Heart left ventricle (tissue), 16 donors: ENCODE results near the gene PNLIPRP2. TPM values are rescaled to one million over a fixed set of nuclear protein-coding genes. Genes with fewer than 3 reads are reported as not detected.

ENCODE experiments used
- ATAC-seq, 4 donors: fragments of 200-7000 bp; cut with Tn5 transposase; one replicate each; pipeline ENCODE4 v1.9.1; 2020 to 2022; ENCODE audit warnings: moderate library complexity in 4 of 4, mild to moderate bottlenecking in 3 of 4, moderate number of reproducible peaks in 1 of 4
- DNase-seq, 5 donors: peaks; one replicate each; pipeline ENCODE4 v3.0.0-alpha.2; 2020
- H3K27ac ChIP-seq, 12 donors: fragments of 200-600 bp; sonication (generic) in 4 of 12; one replicate each; pipeline versions ENCODE4 v1.5.0 to v1.8.0; 2016 to 2022; ENCODE audit warnings: mild to moderate bottlenecking in 2 of 12
- H3K27me3 ChIP-seq, 9 donors: fragments of 200-600 bp; sonication (generic) in 2 of 9; one replicate each; pipeline versions ENCODE4 v1.5.1 to v1.8.0; 2016 to 2022; ENCODE audit warnings: mild to moderate bottlenecking in 3 of 9
- H3K36me3 ChIP-seq, 9 donors: fragments of 200-600 bp; sonication (generic) in 2 of 9; one replicate each; pipeline versions ENCODE4 v1.5.0 to v1.8.0; 2018 to 2022; ENCODE audit warnings: mild to moderate bottlenecking in 2 of 9
- H3K4me1 ChIP-seq, 12 donors: fragments of 200-600 bp; sonication (generic) in 4 of 12; one replicate each; pipeline versions ENCODE4 v1.5.0 to v1.8.0; 2016 to 2022; ENCODE audit warnings: mild to moderate bottlenecking in 3 of 12
- H3K4me3 ChIP-seq, 12 donors: fragments of 200-600 bp; sonication (generic) in 4 of 12; one replicate each; pipeline versions ENCODE4 v1.5.0 to v1.8.0; 2017 to 2022; ENCODE audit warnings: mild to moderate bottlenecking in 9 of 12, moderate library complexity in 4 of 12
- H3K9me3 ChIP-seq, 12 donors: fragments of 200-600 bp; sonication (generic) in 4 of 12; one replicate each; pipeline versions ENCODE4 v1.5.0 to v1.8.0; 2016 to 2022; ENCODE audit warnings: mild to moderate bottlenecking in 1 of 12
- POLR2A ChIP-seq, 2 donors: fragments of 450-650 bp; IDR thresholded peaks; one replicate each; pipeline ENCODE4 v1.6.1; 2017; ENCODE audit warnings: antibody characterized with exemption in 2 of 2, mild to moderate bottlenecking in 2 of 2, moderate library complexity in 2 of 2
- WGBS, 4 donors: extraction: QIAGEN DNeasy Blood & Tissue Kit in 2 of 4; methylation state at CpG; one replicate each; pipeline versions ENCODE4 v1.1.5 to v1.1.7; 2013 to 2018; 5-methylcytosine and 5-hydroxymethylcytosine counted together
- intact Hi-C, 10 donors: fragments of 100-400 bp; cut with DNase I; formaldehyde crosslinking; loops; one replicate each; pipeline versions ENCODE4 v1.11.1 to v1.14.2; 2022
- polyA plus RNA-seq, 2 donors: library from polyadenylated mRNA; stranded (reverse); fragments of 200-250 nt; gene quantifications; one replicate each; pipeline ENCODE4 v1.2.3, GENCODE V29; 2013
- total RNA-seq, 9 donors: library from RNA; depleted of rRNA in 2 of 9; stranded (reverse); fragments of >200 nt in 2 of 9; fragmentation: NEBNext Ultra II Directional in 3 of 9; extraction: Animal tissue kit (Norgen Biotek cat#: 25700) in 3 of 9; gene quantifications; one replicate each; pipeline versions ENCODE4 v1.1.0 to v1.2.4, GENCODE V29; 2016 to 2023
- TF ChIP-seq, protein P1 (sequence below), 12 donors: fragments of 200-600 bp; sonication (generic) in 4 of 12; IDR thresholded peaks; one replicate each; pipeline versions ENCODE4 v1.5.0 to v1.8.0; 2018 to 2022; ENCODE audit warnings: antibody characterized with exemption in 12 of 12, mild to moderate bottlenecking in 5 of 12
- donor health status: ischemic (EF 13 %, LVEDD 7.1; RV severe dilation, severe dysfunction).
- donor health status: healthy with polysubstance abuse.
- donor health status: DM: no; HTN: yes; CAD: no.
- donor health status: DM: no; HTN: no; CAD: no.
- donor health status: ischemic (EF 25% LVEDD 6.9; RV normal size, moderate dysfunction).
- donor health status: ischemic (EF 25% LVEDD 5.7; RV mildly dilated, moderate dysfunction).
- donor health status: healthy.
- donor health status: DM: yes; HTN: yes; CAD: no.
- donor health status: ischemic (EF 35%, LVEDD 5.7; RV mildly dilated, moderate dysfunction).
- donor health status: nonischemic (EF 11% LVEDD 7.7; RV severe dilation, severe dysfunction).
- donor health status: DM: yes; HTN: yes; CAD: no.
- donor health status: PGD.
- donor health status: ischemic (EF 29% LVEDD 5.4; RV normal size, mild dysfunction).
- donor health status: nonischemic (EF 23%, LVEDD 6.1; RV moderate dilation, normal function).

The PNLIPRP2 gene
- total and polyA plus RNA-seq, 11 donors, result 0.04 to 0.27 TPM; not detected in 9

DNA sequence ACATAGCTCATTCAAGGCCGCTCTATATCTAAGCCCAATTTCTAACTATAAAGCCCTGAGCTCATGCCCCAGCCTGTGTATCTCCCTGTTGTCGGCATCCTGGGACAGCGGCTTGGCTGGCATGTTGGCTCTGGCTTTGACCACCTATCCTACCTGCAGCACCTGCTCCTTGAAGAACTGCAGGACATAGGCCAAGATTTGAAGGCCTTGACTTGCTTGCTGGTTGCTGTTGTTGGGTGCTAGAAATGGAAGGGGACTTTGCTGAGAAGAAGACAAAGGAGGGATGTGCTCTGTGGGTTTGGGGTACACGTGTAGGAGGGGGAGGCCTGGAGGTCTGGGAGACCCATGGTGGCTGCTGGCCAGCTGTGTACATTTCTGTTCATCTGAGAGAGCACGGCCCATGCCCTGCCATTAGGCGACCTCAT lies 11.1 kb downstream of the PNLIPRP2 start:
- H3K4me3 ChIP-seq, result no peak overlapping the region
- no peak for ATAC-seq
- 88 to 91% (median 90%) methylated on average over 6 of the region's 6 CpGs for WGBS, 4 donors
- TF ChIP-seq, protein P1, sequence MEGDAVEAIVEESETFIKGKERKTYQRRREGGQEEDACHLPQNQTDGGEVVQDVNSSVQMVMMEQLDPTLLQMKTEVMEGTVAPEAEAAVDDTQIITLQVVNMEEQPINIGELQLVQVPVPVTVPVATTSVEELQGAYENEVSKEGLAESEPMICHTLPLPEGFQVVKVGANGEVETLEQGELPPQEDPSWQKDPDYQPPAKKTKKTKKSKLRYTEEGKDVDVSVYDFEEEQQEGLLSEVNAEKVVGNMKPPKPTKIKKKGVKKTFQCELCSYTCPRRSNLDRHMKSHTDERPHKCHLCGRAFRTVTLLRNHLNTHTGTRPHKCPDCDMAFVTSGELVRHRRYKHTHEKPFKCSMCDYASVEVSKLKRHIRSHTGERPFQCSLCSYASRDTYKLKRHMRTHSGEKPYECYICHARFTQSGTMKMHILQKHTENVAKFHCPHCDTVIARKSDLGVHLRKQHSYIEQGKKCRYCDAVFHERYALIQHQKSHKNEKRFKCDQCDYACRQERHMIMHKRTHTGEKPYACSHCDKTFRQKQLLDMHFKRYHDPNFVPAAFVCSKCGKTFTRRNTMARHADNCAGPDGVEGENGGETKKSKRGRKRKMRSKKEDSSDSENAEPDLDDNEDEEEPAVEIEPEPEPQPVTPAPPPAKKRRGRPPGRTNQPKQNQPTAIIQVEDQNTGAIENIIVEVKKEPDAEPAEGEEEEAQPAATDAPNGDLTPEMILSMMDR (IDR thresholded peaks at IDR 0.05), result no peak
- no peak for TF ChIP-seq POLR2A (IDR thresholded peaks at IDR 0.05)
- peaks cover 0 to 19% (median 11%) of the 10 kb centered on the region in 9 donors for H3K27me3 ChIP-seq
- no peaks in the 10 kb centered on the region for H3K36me3 ChIP-seq
- no peak for DNase-seq
- no peaks in the 10 kb centered on the region for H3K9me3 ChIP-seq
- H3K4me1 ChIP-seq, result peaks cover 0 to 7% (median 0%) of the 10 kb centered on the region in 12 donors
- H3K27ac ChIP-seq, result no peak overlapping the region
- intact Hi-C loops, result no loop called here

DNA sequence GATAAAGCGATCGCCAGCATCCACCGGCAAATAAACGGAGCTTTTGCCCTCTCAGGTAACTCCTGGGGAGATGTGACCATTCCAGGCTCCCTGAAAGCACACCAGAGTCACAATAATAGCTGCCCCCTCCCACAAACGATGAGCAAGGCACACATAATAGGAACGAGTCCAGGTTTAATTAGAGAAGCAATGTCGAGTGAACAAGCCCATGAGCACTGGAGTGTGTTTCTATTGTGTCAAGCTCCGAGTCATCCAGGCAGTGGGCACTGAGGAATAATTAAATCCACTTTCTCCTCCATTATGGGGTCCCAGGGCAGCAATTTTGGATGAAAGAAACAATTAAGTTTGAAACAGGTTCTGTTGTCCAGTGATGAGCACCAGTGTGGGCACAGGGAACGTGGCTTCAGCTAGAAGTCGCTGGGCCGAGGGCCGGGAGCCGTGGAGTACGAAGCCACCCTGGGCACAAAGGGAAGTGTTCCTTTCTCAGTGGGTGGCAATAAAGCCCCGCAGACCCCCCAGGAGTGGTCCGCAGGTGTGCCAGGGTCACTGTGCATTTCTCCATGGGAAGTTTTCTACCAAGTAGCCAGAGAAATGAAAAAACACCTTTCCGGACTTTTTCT lies 12.0 kb downstream of the PNLIPRP2 start:
- ATAC-seq (no peak), DNase-seq (no peak)
- intact Hi-C loops, result no loop called here
- H3K27ac ChIP-seq, result no peak overlapping the region
- TF ChIP-seq POLR2A (IDR thresholded peaks at IDR 0.05), result no peak
- no peak overlapping the region for H3K4me3 ChIP-seq
- H3K27me3 ChIP-seq, result peaks cover 0 to 11% (median 4%) of the 10 kb centered on the region in 9 donors
- H3K4me1 ChIP-seq, result peaks cover 0 to 1% (median 0%) of the 10 kb centered on the region in 12 donors
- WGBS, 4 donors, result 87 to 90% (median 87%) methylated on average over 17 of the region's 17 CpGs
- H3K9me3 ChIP-seq, result no peaks in the 10 kb centered on the region
- H3K36me3 ChIP-seq, result no peaks in the 10 kb centered on the region

DNA sequence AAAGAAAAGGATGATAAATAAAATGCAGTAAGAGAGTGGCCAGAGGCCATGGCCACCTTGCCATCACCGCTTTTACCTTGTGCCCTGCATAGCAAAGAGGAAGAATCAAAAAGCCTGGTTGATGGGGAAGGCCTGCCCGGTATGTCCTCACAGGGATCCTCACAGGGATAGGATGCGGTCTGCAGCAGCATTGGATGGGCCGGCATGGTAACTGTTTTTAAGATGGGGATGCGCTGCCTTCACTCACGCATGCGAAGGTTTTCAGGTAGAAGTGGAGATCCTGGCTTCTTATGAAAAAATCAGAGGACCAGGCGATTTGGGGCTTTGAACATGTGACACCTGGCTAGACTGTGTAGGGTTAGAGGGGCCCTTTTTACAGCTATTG lies 12.5 kb downstream of the PNLIPRP2 start:
- peaks cover 0 to 7% (median 0%) of the 10 kb centered on the region in 9 donors for H3K27me3 ChIP-seq
- no peaks in the 10 kb centered on the region for H3K36me3 ChIP-seq
- DNase-seq, result no peak
- WGBS, 4 donors, result 91 to 97% (median 94%) methylated on average over 8 of the region's 8 CpGs
- TF ChIP-seq POLR2A (IDR thresholded peaks at IDR 0.05), result no peak
- TF ChIP-seq, protein P1 (IDR thresholded peaks at IDR 0.05), result no peak
- ATAC-seq, result no peak
- H3K9me3 ChIP-seq, result no peaks in the 10 kb centered on the region
- no peak overlapping the region for H3K4me3 ChIP-seq
- H3K27ac ChIP-seq, result no peak overlapping the region
- intact Hi-C loops, result no loop called here
- H3K4me1 ChIP-seq, result no peaks in the 10 kb centered on the region

DNA sequence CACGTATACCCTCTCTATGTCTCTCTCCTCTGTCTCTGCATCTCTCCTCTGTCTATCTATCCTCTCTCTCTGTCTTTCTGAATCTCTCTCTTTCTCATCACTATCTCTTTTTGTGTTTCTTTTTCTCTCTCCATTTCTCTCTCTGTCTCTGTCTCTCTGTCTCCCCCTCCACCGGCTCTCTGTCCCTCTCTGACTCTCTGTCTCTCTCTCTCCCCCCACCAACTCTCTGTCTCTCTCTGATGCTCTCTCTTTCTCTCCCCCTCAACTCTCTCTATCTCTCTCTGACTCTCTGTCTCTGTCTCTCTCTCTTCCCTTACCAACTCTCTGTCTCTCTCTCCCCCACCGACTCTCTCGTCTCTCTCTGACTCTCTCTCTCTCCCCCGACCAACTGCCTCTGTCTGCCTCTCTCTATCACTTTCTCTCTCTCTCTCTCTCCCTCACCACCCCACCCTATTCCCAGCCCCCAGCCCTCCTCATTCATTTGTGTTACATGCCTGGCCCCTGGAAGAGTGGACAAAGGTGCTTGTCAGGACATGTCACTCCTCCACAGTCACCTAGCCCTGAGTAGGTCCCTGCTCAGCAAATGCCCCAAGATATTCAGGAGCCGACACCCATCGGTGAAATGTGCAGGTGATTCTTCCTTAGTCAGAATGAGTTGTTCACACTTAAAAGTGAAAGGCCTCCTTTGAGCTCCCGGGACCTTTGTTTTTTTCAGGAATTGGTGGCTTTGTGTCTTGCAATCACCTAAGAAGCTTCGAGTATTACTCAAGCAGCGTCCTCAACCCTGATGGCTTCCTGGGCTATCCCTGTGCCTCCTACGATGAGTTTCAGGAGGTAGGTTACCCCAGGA lies 13.6 kb downstream of the PNLIPRP2 start:
- intact Hi-C loops, result no loop called here
- H3K4me1 ChIP-seq, result no peaks in the 10 kb centered on the region
- WGBS, 4 donors, result 78 to 82% (median 80%) methylated on average over 11 of the region's 11 CpGs
- no peaks in the 10 kb centered on the region for H3K36me3 ChIP-seq
- no peak for DNase-seq
- H3K27ac ChIP-seq, result no peak overlapping the region
- TF ChIP-seq, protein P1 (IDR thresholded peaks at IDR 0.05), result no peak
- no peak for TF ChIP-seq POLR2A (IDR thresholded peaks at IDR 0.05)
- H3K4me3 ChIP-seq, result no peak overlapping the region
- peaks cover 0 to 7% (median 0%) of the 10 kb centered on the region in 9 donors for H3K27me3 ChIP-seq
- no peak for ATAC-seq
- H3K9me3 ChIP-seq, result no peaks in the 10 kb centered on the region
